ENCODE results near the gene CASTOR2.
"Not testable (repeated sequence)": the region's sequence is repeated elsewhere in the genome, so short reads cannot be mapped to it uniquely, and the experiment has no call there.

The CASTOR2 gene

DNA sequence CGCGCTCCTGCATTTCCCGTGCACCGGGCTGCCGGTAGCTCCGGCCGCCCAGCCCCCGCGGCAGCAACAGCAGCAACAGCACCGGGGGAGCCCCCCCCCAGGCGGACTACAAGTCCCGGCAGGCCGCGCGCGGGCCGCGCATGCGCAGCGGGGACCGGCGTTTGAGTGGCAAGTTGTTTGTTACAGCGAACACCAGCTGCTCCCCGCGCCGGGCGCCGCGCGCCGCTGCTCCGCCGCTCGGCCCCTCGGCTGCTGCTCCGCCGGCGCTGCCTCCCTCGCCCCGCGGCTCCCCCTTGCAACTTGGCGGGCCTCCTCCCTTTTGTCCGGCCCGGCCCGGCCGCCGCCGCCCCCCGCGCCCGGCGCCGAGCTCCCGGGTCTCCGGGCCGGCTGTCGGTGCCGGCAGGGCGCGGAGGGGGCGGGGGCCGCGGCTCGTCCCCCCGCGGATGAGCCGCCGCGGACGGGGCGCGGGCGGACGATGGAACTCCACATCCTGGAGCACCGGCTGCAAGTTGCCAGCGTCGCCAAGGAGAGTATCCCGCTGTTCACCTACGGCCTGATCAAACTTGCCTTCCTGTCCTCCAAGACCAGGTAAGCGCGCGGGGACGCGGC, at the start of gene CASTOR2:
CASTOR2 (plus strand) TSS at position 195 of the 609 bp plus-strand sequence; CDS start at position 476, 281 bp downstream.
- peak within 1 kb of the TSS; percentile 58 for H3K4me3 Mint-ChIP-seq
- not testable (repeated sequence) for H3K4me1 Mint-ChIP-seq (ENCODE audit: low read depth); H3K27ac Mint-ChIP-seq; H3K36me3 Mint-ChIP-seq (ENCODE audit: low read depth); H3K9me3 Mint-ChIP-seq; H3K27me3 Mint-ChIP-seq
- peak; percentile 81 for DNase-seq

DNA sequence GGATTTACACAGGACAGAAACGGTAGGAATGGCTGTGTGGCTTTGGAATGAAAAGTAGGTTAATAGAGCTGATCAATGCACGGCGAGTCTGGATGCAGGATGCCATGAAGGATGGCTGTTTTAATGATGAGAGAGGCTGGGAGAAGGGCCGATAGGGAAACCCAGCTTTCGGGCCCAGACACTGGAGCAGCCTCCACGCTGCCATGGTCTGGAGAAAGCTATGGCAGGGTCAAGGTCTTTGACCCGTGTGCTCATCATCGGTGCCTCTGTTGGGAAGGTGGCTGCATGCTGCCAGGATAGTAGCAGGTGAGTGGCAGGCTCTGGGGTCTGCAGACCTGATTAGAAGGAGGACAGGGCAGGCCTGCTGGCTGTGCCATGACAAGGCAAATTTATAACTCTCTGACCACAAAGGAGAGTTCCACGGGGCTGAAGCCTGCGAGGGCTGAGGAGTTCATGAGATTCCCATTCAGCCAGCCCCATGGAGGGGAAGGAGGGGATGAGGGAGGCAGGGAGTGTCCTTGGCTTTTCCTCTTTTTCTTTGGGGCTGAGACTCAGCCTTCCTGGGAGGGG, 42.1 kb upstream of the CASTOR2 start:
- H3K4me1 Mint-ChIP-seq (ENCODE audit: low read depth); DNase-seq; H3K9me3 Mint-ChIP-seq; H3K4me3 Mint-ChIP-seq; H3K27ac Mint-ChIP-seq; H3K27me3 Mint-ChIP-seq; H3K36me3 Mint-ChIP-seq (ENCODE audit: low read depth): not testable (repeated sequence)

GRCh38 chr7:74923644-74924043, 40.9 kb upstream of the CASTOR2 start:
- not testable (repeated sequence) for H3K4me3 Mint-ChIP-seq; H3K27me3 Mint-ChIP-seq; H3K9me3 Mint-ChIP-seq; DNase-seq; H3K36me3 Mint-ChIP-seq (ENCODE audit: low read depth); H3K4me1 Mint-ChIP-seq (ENCODE audit: low read depth)
- peak overlapping the region; percentile 22 for H3K27ac Mint-ChIP-seq

DNA sequence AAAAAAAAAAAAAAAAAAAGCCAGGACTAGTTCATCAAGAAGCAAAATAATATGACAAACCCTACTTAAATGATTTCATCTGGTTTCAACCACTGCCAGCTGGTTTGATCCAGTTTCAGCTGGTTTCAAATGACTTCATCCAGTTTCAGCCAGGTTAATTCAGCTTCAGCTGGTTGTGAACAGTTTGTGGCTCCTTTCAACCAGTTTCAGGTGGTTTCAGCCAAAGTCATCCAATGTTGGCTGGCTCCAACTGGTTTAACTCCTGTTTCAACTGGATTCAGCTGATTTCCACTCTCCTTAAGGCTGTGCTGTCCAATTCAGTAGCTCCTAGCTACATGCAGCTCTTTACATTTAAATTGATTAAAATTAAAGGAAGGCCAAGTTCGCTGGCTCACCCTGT, 37.5 kb upstream of the CASTOR2 start:
- not testable (repeated sequence) for H3K9me3 Mint-ChIP-seq; H3K36me3 Mint-ChIP-seq (ENCODE audit: low read depth); H3K4me1 Mint-ChIP-seq (ENCODE audit: low read depth); H3K4me3 Mint-ChIP-seq; H3K27me3 Mint-ChIP-seq; DNase-seq; H3K27ac Mint-ChIP-seq

GRCh38 chr7:74931563-74932328, 32.8 kb upstream of the CASTOR2 start:
- not testable (repeated sequence) for H3K27me3 Mint-ChIP-seq; H3K36me3 Mint-ChIP-seq (ENCODE audit: low read depth); H3K27ac Mint-ChIP-seq; DNase-seq; H3K4me1 Mint-ChIP-seq (ENCODE audit: low read depth); H3K9me3 Mint-ChIP-seq; H3K4me3 Mint-ChIP-seq

- not testable (repeated sequence) for H3K36me3 Mint-ChIP-seq (ENCODE audit: low read depth); H3K27me3 Mint-ChIP-seq; H3K27ac Mint-ChIP-seq; H3K9me3 Mint-ChIP-seq; DNase-seq; H3K4me3 Mint-ChIP-seq; H3K4me1 Mint-ChIP-seq (ENCODE audit: low read depth)
Measured at GRCh38 chr7:74939429-74939828, 25.1 kb upstream of the CASTOR2 start.

DNA sequence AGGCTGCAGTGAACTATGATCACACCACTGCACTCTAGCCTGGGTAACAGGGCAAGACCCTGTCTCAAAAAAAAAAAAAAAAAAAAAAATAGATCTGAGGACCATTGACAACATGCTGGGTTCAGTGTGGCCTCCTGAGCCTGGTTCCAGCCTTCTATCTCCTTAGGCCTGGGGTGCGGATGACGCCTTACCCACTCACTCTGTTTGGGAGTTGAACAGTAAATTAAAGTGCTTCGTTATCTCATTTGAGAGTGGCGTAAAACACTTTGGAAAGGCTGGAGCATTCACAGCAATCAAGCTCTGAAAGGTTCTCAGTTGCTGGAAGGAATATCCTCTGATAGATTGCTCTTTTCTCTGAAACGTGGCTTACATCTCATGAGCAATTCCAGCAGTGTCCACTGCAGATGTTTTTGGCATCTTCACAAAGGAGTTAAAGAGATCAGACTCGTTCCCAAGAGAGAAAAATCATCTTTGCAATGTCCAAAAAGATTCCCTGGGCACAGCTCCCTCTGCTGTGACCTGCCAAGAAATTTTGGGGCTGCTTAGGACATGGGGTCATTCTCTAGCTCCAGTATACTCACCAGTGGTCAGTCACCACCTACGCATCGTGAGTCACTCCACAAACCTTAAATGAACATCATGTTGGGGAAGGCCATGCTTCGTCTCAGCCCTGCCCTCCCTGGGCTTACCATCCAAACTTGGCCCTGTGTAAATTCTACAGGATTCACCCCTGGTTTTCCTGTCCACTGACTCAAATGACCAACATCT, 23.0 kb upstream of the CASTOR2 start:
- H3K4me3 Mint-ChIP-seq; H3K36me3 Mint-ChIP-seq (ENCODE audit: low read depth); H3K27me3 Mint-ChIP-seq; H3K9me3 Mint-ChIP-seq; H3K4me1 Mint-ChIP-seq (ENCODE audit: low read depth); H3K27ac Mint-ChIP-seq; DNase-seq: not testable (repeated sequence)

- not testable (repeated sequence) for H3K9me3 Mint-ChIP-seq; H3K36me3 Mint-ChIP-seq (ENCODE audit: low read depth); H3K27ac Mint-ChIP-seq; H3K27me3 Mint-ChIP-seq; H3K4me1 Mint-ChIP-seq (ENCODE audit: low read depth); DNase-seq; H3K4me3 Mint-ChIP-seq
Measured at GRCh38 chr7:74943923-74944322, 20.6 kb upstream of the CASTOR2 start.

GRCh38 chr7:74947741-74948140, 16.8 kb upstream of the CASTOR2 start:
- H3K4me3 Mint-ChIP-seq: not testable (repeated sequence)

DNA sequence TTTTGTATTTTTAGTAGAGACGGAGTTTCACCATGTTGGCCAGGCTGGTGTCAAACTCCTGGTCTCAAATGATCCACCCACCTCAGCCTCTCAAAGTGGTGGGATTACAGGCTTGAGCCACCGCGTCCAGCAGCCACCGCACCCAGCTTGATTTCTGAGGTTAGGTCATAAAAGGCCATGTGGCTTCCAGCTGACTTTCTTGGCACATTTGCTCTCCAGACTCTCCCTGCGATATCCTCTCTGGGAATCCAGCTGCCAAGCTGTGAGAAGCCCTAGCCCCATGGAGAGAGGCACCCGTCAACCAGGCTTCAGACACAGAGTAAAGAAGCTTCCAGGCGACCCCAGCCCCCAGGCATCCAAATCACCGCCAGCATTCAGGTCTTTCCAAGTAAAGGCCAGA, 10.7 kb upstream of the CASTOR2 start:
- H3K4me3 Mint-ChIP-seq; H3K27ac Mint-ChIP-seq; DNase-seq; H3K36me3 Mint-ChIP-seq (ENCODE audit: low read depth); H3K9me3 Mint-ChIP-seq; H3K4me1 Mint-ChIP-seq (ENCODE audit: low read depth); H3K27me3 Mint-ChIP-seq: not testable (repeated sequence)

More at GRCh38 chr7:74947741-74948140, 16.8 kb upstream of the CASTOR2 start:
- H3K27ac Mint-ChIP-seq; H3K27me3 Mint-ChIP-seq; H3K36me3 Mint-ChIP-seq (ENCODE audit: low read depth); H3K9me3 Mint-ChIP-seq; H3K4me1 Mint-ChIP-seq (ENCODE audit: low read depth); DNase-seq: not testable (repeated sequence)

DNA sequence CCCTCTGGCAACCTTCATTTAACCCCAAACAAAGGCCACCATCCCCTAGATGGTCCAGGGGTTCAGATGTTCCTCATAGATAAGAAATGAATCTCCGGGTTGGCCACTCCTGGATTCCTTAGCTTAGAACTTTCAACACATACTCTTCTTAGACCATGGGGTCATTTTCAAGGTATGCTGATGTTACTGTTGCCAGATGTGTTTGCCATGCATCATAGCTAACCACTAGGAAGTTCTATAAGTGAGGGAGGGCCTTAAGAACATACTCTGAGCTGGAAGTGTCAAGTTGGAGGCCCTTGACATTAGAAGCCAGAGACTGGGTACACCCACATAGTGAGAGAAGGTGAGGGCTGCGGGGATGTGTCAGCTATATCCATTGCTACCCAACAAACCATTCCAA, 6.2 kb upstream of the CASTOR2 start:
- not testable (repeated sequence) for H3K36me3 Mint-ChIP-seq (ENCODE audit: low read depth); H3K9me3 Mint-ChIP-seq; H3K27ac Mint-ChIP-seq; H3K4me3 Mint-ChIP-seq; DNase-seq; H3K27me3 Mint-ChIP-seq; H3K4me1 Mint-ChIP-seq (ENCODE audit: low read depth)

GRCh38 chr7:74963704-74964510, 598 bp upstream of the CASTOR2 start:
- H3K9me3 Mint-ChIP-seq; H3K27me3 Mint-ChIP-seq; H3K27ac Mint-ChIP-seq; H3K36me3 Mint-ChIP-seq (ENCODE audit: low read depth); H3K4me1 Mint-ChIP-seq (ENCODE audit: low read depth): not testable (repeated sequence)
- DNase-seq: peak; percentile 46
- H3K4me3 Mint-ChIP-seq: peak overlapping the region; percentile 58

- H3K9me3 Mint-ChIP-seq; DNase-seq; H3K36me3 Mint-ChIP-seq (ENCODE audit: low read depth); H3K4me1 Mint-ChIP-seq (ENCODE audit: low read depth); H3K4me3 Mint-ChIP-seq; H3K27ac Mint-ChIP-seq; H3K27me3 Mint-ChIP-seq: not testable (repeated sequence)
Measured at GRCh38 chr7:74966208-74966854, 1.8 kb downstream of the CASTOR2 start.

GRCh38 chr7:74966909-74967308, 2.4 kb downstream of the CASTOR2 start:
- not testable (repeated sequence) for H3K9me3 Mint-ChIP-seq; H3K4me3 Mint-ChIP-seq; H3K4me1 Mint-ChIP-seq (ENCODE audit: low read depth); H3K27me3 Mint-ChIP-seq; DNase-seq; H3K36me3 Mint-ChIP-seq (ENCODE audit: low read depth); H3K27ac Mint-ChIP-seq
